HEK293 (cell line): Measurements from ENCODE around the gene MRPS14.

Experiments
- CTCF ChIP-seq: fragments of 450-650 bp; formaldehyde crosslinking; IDR thresholded peaks from 2 replicates; pipeline ENCODE4 v1.5.1; 2016; ENCODE audit warnings: missing biosample characterization, missing genetic modification characterization
- REST ChIP-seq: fragments of 450-650 bp; formaldehyde crosslinking; IDR thresholded peaks from 2 replicates; pipeline ENCODE4 v1.5.1; 2016; ENCODE audit warnings: missing biosample characterization, missing genetic modification characterization
- ZBTB21 ChIP-seq: fragments of 450-650 bp; formaldehyde crosslinking; IDR thresholded peaks from 2 replicates; pipeline ENCODE4 v1.5.1; 2017; ENCODE audit warnings: missing biosample characterization, missing genetic modification characterization
- ZNF585B ChIP-seq: fragments of 450-650 bp; formaldehyde crosslinking; IDR thresholded peaks from 2 replicates; pipeline ENCODE4 v1.5.1; 2016; ENCODE audit warnings: missing biosample characterization, missing genetic modification characterization
- ZNF660 ChIP-seq: fragments of 450-650 bp; IDR thresholded peaks from 2 replicates; pipeline ENCODE4 v1.5.1; 2018; ENCODE audit warnings: missing biosample characterization, mild to moderate bottlenecking, missing genetic modification characterization
- ZNF830 ChIP-seq: fragments of 450-650 bp; IDR thresholded peaks from 2 replicates; pipeline ENCODE4 v1.5.0; 2018; ENCODE audit warnings: missing biosample characterization, missing genetic modification characterization, low read depth, mild to moderate bottlenecking, moderate library complexity
- ZSCAN30 ChIP-seq: fragments of 450-650 bp; IDR thresholded peaks from 2 replicates; pipeline ENCODE4 v1.5.1; 2018; ENCODE audit warnings: missing biosample characterization, mild to moderate bottlenecking, missing genetic modification characterization, moderate library complexity

GRCh38 chr1:175067362-175068106 is 44.3 kb upstream of the MRPS14 start, which contains the start of gene TNN:
- TF ChIP-seq ZNF830 (tag by site-specific recombination), result no peak
- TF ChIP-seq ZBTB21 (tag by site-specific recombination), result no peak
- TF ChIP-seq ZSCAN30 (tag by site-specific recombination), result no peak
- no peak for TF ChIP-seq REST
- no peak for TF ChIP-seq CTCF (tag by site-specific recombination)
- TF ChIP-seq ZNF585B (tag by site-specific recombination), result no peak
- no peak for TF ChIP-seq ZNF660
